Spleen (tissue), 11 donors: ENCODE data around the gene STARD7. TPM values are rescaled to one million over a fixed set of nuclear protein-coding genes. Genes with fewer than 3 reads are reported as not detected.

Experiments used
- DNase-seq: peaks from one replicate; pipeline ENCODE4 v3.0.0-alpha.2; 2020
- H3K27ac ChIP-seq, 8 donors: fragments of 200-600 bp; sonication (generic) in 7 of 8; 1 replicate in 4 of 8; 2 replicates in 4 of 8; pipeline versions ENCODE4 v1.5.0 to v1.8.0; 2016 to 2021; ENCODE audit warnings: inconsistent platforms in 4 of 8, mild to moderate bottlenecking in 4 of 8, moderate library complexity in 1 of 8
- H3K27me3 ChIP-seq, 7 donors: fragments of 200-600 bp; sonication (generic) in 6 of 7; replicated peaks in 1 of 7; 1 replicate in 4 of 7; 2 replicates in 3 of 7; pipeline versions ENCODE4 v1.5.0 to v1.8.0; 2016 to 2021; ENCODE audit warnings: inconsistent platforms in 3 of 7, mild to moderate bottlenecking in 1 of 7
- H3K36me3 ChIP-seq, 6 donors: fragments of 200-600 bp; sonication (generic) in 5 of 6; 1 replicate in 4 of 6; 2 replicates in 2 of 6; pipeline versions ENCODE4 v1.5.0 to v1.8.0; 2016 to 2021; ENCODE audit warnings: inconsistent platforms in 2 of 6
- H3K4me1 ChIP-seq, 6 donors: fragments of 200-600 bp; sonication (generic) in 5 of 6; 1 replicate in 3 of 6; 2 replicates in 3 of 6; pipeline versions ENCODE4 v1.5.0 to v1.8.0; 2016 to 2021; ENCODE audit warnings: inconsistent platforms in 3 of 6
- H3K4me3 ChIP-seq, 8 donors: fragments of 200-600 bp; sonication (generic) in 7 of 8; 1 replicate in 4 of 8; 2 replicates in 4 of 8; pipeline versions ENCODE4 v1.5.0 to v1.8.0; 2016 to 2021; ENCODE audit warnings: inconsistent platforms in 4 of 8, mild to moderate bottlenecking in 4 of 8, moderate library complexity in 2 of 8
- H3K9me3 ChIP-seq, 8 donors: fragments of 200-600 bp; sonication (generic) in 7 of 8; 1 replicate in 4 of 8; 2 replicates in 4 of 8; pipeline versions ENCODE4 v1.5.0 to v1.8.0; 2016 to 2021; ENCODE audit warnings: inconsistent platforms in 4 of 8
- POLR2A ChIP-seq, 3 donors: fragments of 450-650 bp; IDR thresholded peaks; one replicate each; pipeline ENCODE4 v1.5.1; 2017; ENCODE audit warnings: antibody characterized with exemption in 3 of 3, mild to moderate bottlenecking in 1 of 3
- POLR2AphosphoS5 ChIP-seq, 3 donors: sonication (generic); formaldehyde crosslinking; IDR thresholded peaks; one replicate each; pipeline ENCODE4 v1.5.1; 2017; ENCODE audit warnings: antibody characterized with exemption in 3 of 3
- WGBS, 5 donors: extraction: QIAGEN DNeasy Blood & Tissue Kit in 3 of 5; methylation state at CpG; one replicate each; pipeline versions ENCODE4 v1.1.5 to v1.1.7; 2013 to 2018; 5-methylcytosine and 5-hydroxymethylcytosine counted together
- intact Hi-C: fragments of 100-400 bp; cut with DNase I; formaldehyde crosslinking; loops from one replicate; pipeline ENCODE4 v1.15.0; 2023; ENCODE audit warnings: low total_unique reads
- polyA plus RNA-seq, 3 donors: library from polyadenylated mRNA; stranded (reverse); fragments of 200-250 nt; gene quantifications; one replicate each; pipeline ENCODE4 v1.2.1, GENCODE V29; 2013
- total RNA-seq, 7 donors: library from RNA; depleted of rRNA in 3 of 7; stranded (reverse); fragments of >200 nt in 3 of 7; fragmentation: NEBNext Ultra II Directional in 4 of 7; extraction: Animal tissue kit (Norgen Biotek cat#: 25700) in 4 of 7; gene quantifications; one replicate each; pipeline versions ENCODE4 v1.1.0 to v1.2.1, GENCODE V29; 2016 to 2021
- TF ChIP-seq, protein P1 (sequence below), 11 experiments: fragments of 200-600 bp in 7 of 11; fragments of 450-650 bp in 4 of 11; sonication (generic) in 4 of 11; IDR thresholded peaks in 8 of 11; conservative IDR thresholded peaks in 3 of 11; 1 replicate in 7 of 11; 2 replicates in 4 of 11; pipeline versions ENCODE4 v1.4.0 to v1.8.0; 2016 to 2021; ENCODE audit warnings: antibody characterized with exemption in 11 of 11, inconsistent platforms in 4 of 11, mild to moderate bottlenecking in 1 of 11
- donor health status: healthy with polysubstance abuse.
- donor health status: DM: no; HTN: no; CAD: no; lungs with moderate emphysema.
- donor health status: DM: no; HTN: no; CAD: no.
- donor health status: Bipolar disorder and iron deficiency.
- donor health status: healthy.
- donor health status: DM: no; HTN: no; CAD: no.
- donor health status: DM: yes; HTN: yes; CAD: no.

The STARD7 gene
- total and polyA plus RNA-seq, 10 donors, result 45.1 to 174 (median 108) TPM

DNA sequence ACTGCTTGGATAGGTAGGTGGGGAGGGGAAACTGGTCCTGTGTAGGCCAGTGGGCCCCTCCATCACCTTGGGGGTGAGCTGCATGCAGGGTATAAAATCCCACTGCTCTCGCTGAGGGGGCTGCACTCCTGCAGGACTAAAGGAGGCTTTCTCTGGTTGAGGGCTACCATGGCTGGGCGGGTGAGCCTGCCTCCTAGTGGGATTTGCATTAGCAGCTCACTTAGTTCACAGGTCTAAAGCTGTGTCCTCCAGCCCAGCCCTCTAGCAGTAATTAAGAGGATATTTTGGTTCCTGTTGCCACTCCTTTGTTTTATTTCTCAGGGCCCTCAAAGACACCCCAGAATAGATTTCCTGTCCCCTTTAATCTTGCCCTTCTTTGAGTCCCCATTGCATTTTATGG lies 32.6 kb upstream of the STARD7 start:
- no peaks in the 10 kb centered on the region for H3K27me3 ChIP-seq
- DNase-seq, result no peak
- peak overlapping the region; percentile 71 to 99 (median 96) for H3K27ac ChIP-seq
- H3K36me3 ChIP-seq, result peaks cover 0 to 19% (median 0%) of the 10 kb centered on the region in 6 donors
- no peaks in the 10 kb centered on the region for H3K9me3 ChIP-seq
- intact Hi-C loops, result no loop called here
- H3K4me3 ChIP-seq, result peak overlapping the region in 1 of 8 donors; percentile 57
- H3K4me1 ChIP-seq, result peaks cover 19 to 60% (median 44%) of the 10 kb centered on the region in 6 donors
- TF ChIP-seq POLR2AphosphoS5 (IDR thresholded peaks at IDR 0.05) (no peak), POLR2A (IDR thresholded peaks at IDR 0.05) (no peak)
- TF ChIP-seq, protein P1, sequence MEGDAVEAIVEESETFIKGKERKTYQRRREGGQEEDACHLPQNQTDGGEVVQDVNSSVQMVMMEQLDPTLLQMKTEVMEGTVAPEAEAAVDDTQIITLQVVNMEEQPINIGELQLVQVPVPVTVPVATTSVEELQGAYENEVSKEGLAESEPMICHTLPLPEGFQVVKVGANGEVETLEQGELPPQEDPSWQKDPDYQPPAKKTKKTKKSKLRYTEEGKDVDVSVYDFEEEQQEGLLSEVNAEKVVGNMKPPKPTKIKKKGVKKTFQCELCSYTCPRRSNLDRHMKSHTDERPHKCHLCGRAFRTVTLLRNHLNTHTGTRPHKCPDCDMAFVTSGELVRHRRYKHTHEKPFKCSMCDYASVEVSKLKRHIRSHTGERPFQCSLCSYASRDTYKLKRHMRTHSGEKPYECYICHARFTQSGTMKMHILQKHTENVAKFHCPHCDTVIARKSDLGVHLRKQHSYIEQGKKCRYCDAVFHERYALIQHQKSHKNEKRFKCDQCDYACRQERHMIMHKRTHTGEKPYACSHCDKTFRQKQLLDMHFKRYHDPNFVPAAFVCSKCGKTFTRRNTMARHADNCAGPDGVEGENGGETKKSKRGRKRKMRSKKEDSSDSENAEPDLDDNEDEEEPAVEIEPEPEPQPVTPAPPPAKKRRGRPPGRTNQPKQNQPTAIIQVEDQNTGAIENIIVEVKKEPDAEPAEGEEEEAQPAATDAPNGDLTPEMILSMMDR (IDR thresholded peaks at IDR 0.05 in 8 of 11, conservative IDR thresholded peaks at IDR 0.05 in 3 of 11), result no peak
- WGBS, 5 donors, result 82 to 86% (median 83%) methylated on average over 2 of the region's 2 CpGs

DNA sequence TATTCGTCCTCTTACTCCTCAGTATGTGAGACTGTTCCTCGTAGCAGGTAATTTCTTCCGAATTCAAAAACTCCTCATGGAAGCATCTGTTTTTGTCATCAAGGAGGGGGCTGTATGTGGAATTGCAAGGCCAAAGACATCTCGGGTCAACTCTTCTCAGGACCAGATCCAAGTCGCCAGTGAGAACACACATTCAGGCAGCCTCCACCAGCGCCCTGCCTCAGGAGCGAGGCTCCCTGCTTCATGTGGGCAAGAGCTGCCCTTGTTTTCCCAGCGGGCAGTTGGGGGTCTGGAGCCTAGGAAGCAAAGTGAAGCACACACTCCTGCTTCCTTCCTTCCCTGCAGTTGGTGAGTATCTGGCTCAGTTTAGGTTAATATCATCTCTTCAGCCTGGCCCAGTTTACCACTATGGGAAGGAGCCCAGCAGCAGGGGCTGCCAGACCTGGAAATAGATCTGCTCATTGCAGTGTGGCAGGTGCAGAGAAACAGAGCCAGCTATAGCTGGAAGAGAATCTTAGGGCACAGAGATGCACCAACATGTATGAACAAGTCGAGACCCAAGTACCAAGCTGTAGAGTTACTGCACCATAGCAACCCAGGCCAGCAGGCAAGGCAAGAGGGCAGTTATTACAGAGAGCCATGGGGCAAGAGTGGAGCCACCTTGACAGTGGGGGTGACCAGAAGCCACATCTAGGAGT lies 31.9 kb upstream of the STARD7 start:
- Histone ChIP-seq H3K36me3 (peaks cover 0 to 19% (median 0%) of the 10 kb centered on the region in 6 donors), H3K4me3 (peak overlapping the region in 1 of 8 donors; percentile 57), H3K27me3 (no peaks in the 10 kb centered on the region), H3K9me3 (no peaks in the 10 kb centered on the region), H3K27ac (peak overlapping the region in 7 of 8 donors; percentile 92 to 99 (median 96)), H3K4me1 (peaks cover 11 to 53% (median 37%) of the 10 kb centered on the region in 6 donors)
- intact Hi-C loops, result no loop called here
- DNase-seq, result no peak
- 90 to 96% (median 95%) methylated on average over 7 to 9 of the region's 9 CpGs for WGBS, 5 donors
- TF ChIP-seq, protein P1 (IDR thresholded peaks at IDR 0.05 in 8 of 11, conservative IDR thresholded peaks at IDR 0.05 in 3 of 11), result no peak
- no peak for TF ChIP-seq POLR2A (IDR thresholded peaks at IDR 0.05)
- no peak for TF ChIP-seq POLR2AphosphoS5 (IDR thresholded peaks at IDR 0.05)

DNA sequence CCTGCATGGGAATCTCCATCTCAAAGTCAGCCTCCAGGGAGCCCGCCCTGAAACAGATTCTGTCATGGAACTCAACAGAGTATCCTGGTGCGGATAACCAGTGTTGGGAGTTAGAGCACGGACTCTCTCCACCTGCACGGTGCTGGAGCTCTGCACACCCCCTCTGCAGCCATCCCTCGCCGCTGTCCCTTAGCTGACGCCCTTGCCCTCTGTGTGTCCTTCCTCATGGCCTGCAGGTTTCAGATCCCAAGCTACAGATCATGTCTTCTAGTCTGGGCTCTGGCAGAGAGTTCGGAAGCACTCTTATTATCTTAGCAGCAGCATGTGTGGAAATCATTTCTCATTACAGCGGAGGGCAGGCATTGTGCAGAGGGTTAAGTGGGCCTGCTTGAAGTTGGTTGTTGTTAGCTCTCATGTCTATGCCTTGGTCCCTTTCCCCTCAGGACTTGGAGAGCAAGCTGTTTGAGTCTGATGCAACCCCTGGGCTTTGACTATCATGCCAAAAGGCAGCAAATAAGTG lies 31.2 kb upstream of the STARD7 start:
- no peak overlapping the region for H3K27ac ChIP-seq
- H3K27me3 ChIP-seq, result no peaks in the 10 kb centered on the region
- TF ChIP-seq POLR2A (IDR thresholded peaks at IDR 0.05), result no peak
- TF ChIP-seq POLR2AphosphoS5 (IDR thresholded peaks at IDR 0.05), result no peak
- TF ChIP-seq, protein P1 (IDR thresholded peaks at IDR 0.05 in 8 of 11, conservative IDR thresholded peaks at IDR 0.05 in 3 of 11), result no peak
- intact Hi-C loops, result no loop called here
- DNase-seq, result no peak
- H3K4me3 ChIP-seq, result no peak overlapping the region
- peaks cover 8 to 47% (median 31%) of the 10 kb centered on the region in 6 donors for H3K4me1 ChIP-seq
- WGBS, 5 donors, result 94 to 97% (median 95%) methylated on average over 9 of the region's 9 CpGs
- H3K9me3 ChIP-seq, result no peaks in the 10 kb centered on the region
- H3K36me3 ChIP-seq, result peaks cover 0 to 19% (median 0%) of the 10 kb centered on the region in 6 donors

DNA sequence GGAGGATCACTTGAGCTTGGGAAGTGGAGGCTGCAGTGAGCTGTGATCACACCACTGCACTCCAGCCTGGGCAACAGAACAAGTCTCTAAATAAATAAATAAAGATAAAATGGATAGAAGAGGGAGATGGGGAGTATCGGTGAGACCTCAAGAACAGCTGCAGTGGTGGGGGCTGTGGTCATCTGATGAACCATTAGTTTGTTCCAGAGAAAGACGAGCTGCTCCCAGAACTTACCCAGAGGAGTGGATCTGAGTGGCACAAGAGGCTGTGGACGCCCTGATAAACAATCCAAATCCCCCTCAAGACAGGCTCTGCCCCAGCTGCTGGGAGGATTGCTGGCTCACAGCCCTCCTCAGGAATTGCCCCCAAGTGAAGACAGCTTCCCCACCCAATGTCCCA lies 30.5 kb upstream of the STARD7 start:
- 88 to 93% (median 90%) methylated on average over 3 of the region's 3 CpGs for WGBS, 5 donors
- Histone ChIP-seq H3K4me3 (no peak overlapping the region), H3K27ac (no peak overlapping the region), H3K36me3 (peaks cover 0 to 19% (median 0%) of the 10 kb centered on the region in 6 donors), H3K27me3 (no peaks in the 10 kb centered on the region), H3K9me3 (no peaks in the 10 kb centered on the region), H3K4me1 (peaks cover 8 to 47% (median 34%) of the 10 kb centered on the region in 6 donors)
- intact Hi-C loops, result no loop called here
- DNase-seq, result no peak
- no peak for TF ChIP-seq POLR2A (IDR thresholded peaks at IDR 0.05)
- no peak for TF ChIP-seq POLR2AphosphoS5 (IDR thresholded peaks at IDR 0.05)
- TF ChIP-seq, protein P1 (IDR thresholded peaks at IDR 0.05 in 8 of 11, conservative IDR thresholded peaks at IDR 0.05 in 3 of 11), result no peak
